Measurements from ENCODE around the gene SLC30A5.
"Not testable (repeated sequence)": the region's sequence is repeated elsewhere in the genome, so short reads cannot be mapped to it uniquely, and the experiment has no call there.

Gene SLC30A5

GRCh38 chr5:69140827-69141226, 47.0 kb downstream of the SLC30A5 start:
- H3K4me3 ChIP-seq = no peak overlapping the region
- no peaks in the 10 kb centered on the region for H3K4me1 ChIP-seq
- intact Hi-C loops (cut with DNase I; ENCODE audit: low total_unique reads) = no loop called here
- H3K36me3 ChIP-seq = no peaks in the 10 kb centered on the region
- DNase-seq = no peak
- no peaks in the 10 kb centered on the region for H3K27me3 ChIP-seq
- no peak overlapping the region for H3K27ac ChIP-seq
- no peaks in the 10 kb centered on the region for H3K9me3 ChIP-seq
- no peak for TF ChIP-seq CTCF (IDR thresholded peaks at IDR 0.05)

GRCh38 chr5:69148576-69148975, 54.8 kb downstream of the SLC30A5 start:
- H3K27me3 ChIP-seq; intact Hi-C loops (cut with DNase I; ENCODE audit: low total_unique reads); H3K4me1 ChIP-seq; DNase-seq; H3K36me3 ChIP-seq; H3K9me3 ChIP-seq; H3K27ac ChIP-seq; H3K4me3 ChIP-seq: not testable (repeated sequence)

- intact Hi-C loops (cut with DNase I; ENCODE audit: low total_unique reads) = no loop called here
- no peaks in the 10 kb centered on the region for H3K27me3 ChIP-seq
- no peak overlapping the region for H3K27ac ChIP-seq
- no peaks in the 10 kb centered on the region for H3K9me3 ChIP-seq
- no peak overlapping the region for H3K4me3 ChIP-seq
- H3K4me1 ChIP-seq = no peaks in the 10 kb centered on the region
- no peak for DNase-seq
- no peak for TF ChIP-seq CTCF (IDR thresholded peaks at IDR 0.05)
- H3K36me3 ChIP-seq = no peaks in the 10 kb centered on the region
Measured at GRCh38 chr5:69148981-69149675, 55.3 kb downstream of the SLC30A5 start.

- Histone ChIP-seq H3K27ac (no peak overlapping the region), H3K36me3 (no peaks in the 10 kb centered on the region), H3K9me3 (no peaks in the 10 kb centered on the region), H3K4me3 (no peak overlapping the region), H3K27me3 (no peaks in the 10 kb centered on the region), H3K4me1 (no peaks in the 10 kb centered on the region)
- intact Hi-C loops (cut with DNase I; ENCODE audit: low total_unique reads) = no loop called here
- TF ChIP-seq CTCF (IDR thresholded peaks at IDR 0.05) = no peak
- DNase-seq = no peak
Measured at GRCh38 chr5:69149676-69150010, 55.8 kb downstream of the SLC30A5 start.

- DNase-seq = no peak
- Histone ChIP-seq H3K4me3 (no peak overlapping the region), H3K4me1 (no peaks in the 10 kb centered on the region), H3K27me3 (no peaks in the 10 kb centered on the region), H3K9me3 (no peaks in the 10 kb centered on the region), H3K27ac (no peak overlapping the region), H3K36me3 (no peaks in the 10 kb centered on the region)
- no peak for TF ChIP-seq CTCF (IDR thresholded peaks at IDR 0.05)
- intact Hi-C loops (cut with DNase I; ENCODE audit: low total_unique reads) = no loop called here
Measured at GRCh38 chr5:69152731-69153130, 58.9 kb downstream of the SLC30A5 start.

GRCh38 chr5:69156456-69156855, 62.6 kb downstream of the SLC30A5 start:
- Histone ChIP-seq H3K27ac (no peak overlapping the region), H3K9me3 (no peaks in the 10 kb centered on the region), H3K4me1 (no peaks in the 10 kb centered on the region), H3K4me3 (no peak overlapping the region), H3K27me3 (no peaks in the 10 kb centered on the region), H3K36me3 (no peaks in the 10 kb centered on the region)
- DNase-seq = no peak
- TF ChIP-seq CTCF (IDR thresholded peaks at IDR 0.05) = no peak
- intact Hi-C loops (cut with DNase I; ENCODE audit: low total_unique reads) = no loop called here
